LoVo (cell line): Measurements from ENCODE around the gene NFAM1.

Experiments used
- DNase-seq: peaks from one replicate; pipeline ENCODE4 v3.0.0-alpha.2; 2016; ENCODE audit warnings: low spot score

Gene NFAM1

DNA sequence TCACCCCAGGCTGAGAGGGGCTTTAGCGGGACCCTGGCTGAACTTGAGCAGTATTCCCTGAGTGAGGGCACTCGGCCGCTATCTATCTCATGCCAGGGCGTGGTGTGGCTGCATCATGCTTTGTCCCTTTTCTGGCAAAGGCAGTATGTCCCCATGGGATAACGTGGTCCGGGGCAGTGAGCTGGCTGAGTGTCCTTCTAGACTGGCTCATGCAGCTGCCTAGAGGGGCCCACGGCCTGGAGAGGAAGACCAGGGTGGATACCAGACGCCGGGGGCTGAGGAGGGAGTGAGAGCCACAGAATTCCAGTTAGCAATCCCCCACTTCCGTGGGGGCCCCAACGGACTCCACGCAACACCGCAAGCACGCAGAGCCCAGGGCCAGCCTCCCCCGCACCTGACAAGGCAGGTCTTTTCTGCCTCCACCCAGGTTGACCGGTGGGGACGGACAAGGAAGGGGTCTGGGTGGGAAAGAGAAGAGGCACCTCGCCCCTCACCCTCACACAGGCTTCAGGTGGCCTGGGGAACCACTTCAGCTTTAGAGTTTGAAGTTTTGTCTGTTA lies 15.5 kb downstream of the NFAM1 start:
- DNase-seq = no peak

DNA sequence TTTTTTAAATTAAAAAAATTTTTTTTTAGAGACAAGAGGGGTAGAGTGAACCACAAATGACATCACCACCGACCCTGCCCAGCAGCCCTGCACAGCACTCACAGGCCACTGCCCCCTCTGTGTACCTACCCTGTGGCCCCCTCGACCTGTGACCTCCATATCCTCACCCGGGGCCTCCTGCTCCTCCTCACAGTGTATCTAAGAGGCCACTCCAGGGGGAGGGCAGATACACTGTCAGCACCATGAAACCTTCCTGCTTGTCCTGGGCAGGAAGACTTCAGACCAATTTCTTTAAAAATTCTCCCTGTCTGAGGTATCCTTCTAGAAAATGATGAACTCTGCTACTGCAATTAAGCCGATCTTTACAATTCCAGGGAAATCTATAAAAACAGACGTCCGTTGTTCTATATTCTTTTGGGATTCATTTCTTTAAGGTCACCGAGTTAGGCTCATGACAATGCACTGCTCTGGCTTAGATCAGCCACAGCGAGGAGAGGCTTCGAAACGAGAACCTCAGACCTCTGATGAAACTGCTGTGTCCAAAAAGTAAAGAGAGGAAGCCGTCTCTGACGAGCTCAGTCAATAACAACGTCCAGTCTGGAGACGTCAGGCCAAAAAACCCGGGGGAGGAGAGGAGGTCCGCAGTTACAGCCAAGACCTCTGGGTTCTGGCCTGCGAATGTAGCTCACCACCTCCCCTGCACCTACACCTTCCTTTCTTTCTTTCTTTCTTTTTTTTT lies 17.5 kb downstream of the NFAM1 start:
- DNase-seq = no peak

- no peak for DNase-seq
Observed at GRCh38 chr22:42414021-42414420, 18.2 kb downstream of the NFAM1 start.

- no peak for DNase-seq
Observed at GRCh38 chr22:42412744-42413333, 19.4 kb downstream of the NFAM1 start.

DNA sequence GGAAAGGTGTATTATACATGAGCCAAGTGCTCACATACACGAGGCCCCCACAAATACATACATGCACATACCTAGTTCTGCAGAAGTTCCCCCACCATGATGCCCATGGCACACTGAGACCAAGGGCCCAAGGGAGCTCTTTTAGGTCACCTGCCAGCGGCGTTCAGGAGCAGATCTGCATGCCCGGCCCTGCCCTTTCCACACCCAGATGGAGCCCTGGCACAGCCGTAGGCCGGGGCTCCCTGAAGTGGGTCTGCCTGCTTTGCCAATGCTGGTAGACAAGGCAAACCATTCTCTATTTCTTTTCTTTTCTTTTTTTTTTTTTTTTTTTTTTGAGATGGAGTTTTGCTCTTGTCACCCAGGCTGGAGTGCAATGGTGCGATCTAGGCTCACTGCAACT lies 21.5 kb downstream of the NFAM1 start:
- DNase-seq = no peak

DNA sequence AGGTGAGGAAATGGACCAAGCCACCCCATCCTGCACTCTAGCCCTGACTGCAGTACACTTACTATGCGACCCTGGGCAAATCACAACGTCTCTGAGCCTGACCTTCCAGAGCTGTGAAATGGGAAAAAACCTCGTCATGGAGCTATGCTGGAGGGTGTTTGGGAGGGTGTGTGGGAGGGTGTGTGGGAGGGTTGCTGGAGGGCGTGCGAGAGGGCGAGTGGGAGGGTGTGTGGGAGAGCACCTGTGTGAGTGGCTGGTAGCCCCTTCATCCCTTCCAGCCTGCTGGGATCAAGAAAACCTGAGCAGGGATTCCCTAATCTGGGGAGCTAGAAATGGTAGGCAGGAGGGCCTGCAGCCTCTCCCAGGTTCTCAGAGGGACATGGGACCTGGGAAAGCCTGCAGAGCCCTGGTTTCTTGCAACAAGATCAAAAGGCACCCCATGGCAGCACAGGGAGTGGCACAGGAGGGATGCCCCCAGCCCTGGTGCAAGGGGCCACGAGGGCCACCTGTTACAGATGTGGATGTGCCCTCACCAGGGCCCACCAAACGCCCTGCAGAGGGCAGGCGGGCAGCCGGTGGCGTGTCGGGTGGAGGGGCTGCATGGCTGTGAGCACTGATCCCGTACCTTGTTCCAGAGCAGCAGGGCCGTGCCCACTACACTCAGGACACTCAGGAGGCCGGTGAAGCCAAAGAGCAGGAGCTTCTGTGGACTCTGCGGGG lies 23.2 kb downstream of the NFAM1 start:
- no peak for DNase-seq

GRCh38 chr22:42408276-42408675 lies 23.9 kb downstream of the NFAM1 start:
- DNase-seq = no peak

DNA sequence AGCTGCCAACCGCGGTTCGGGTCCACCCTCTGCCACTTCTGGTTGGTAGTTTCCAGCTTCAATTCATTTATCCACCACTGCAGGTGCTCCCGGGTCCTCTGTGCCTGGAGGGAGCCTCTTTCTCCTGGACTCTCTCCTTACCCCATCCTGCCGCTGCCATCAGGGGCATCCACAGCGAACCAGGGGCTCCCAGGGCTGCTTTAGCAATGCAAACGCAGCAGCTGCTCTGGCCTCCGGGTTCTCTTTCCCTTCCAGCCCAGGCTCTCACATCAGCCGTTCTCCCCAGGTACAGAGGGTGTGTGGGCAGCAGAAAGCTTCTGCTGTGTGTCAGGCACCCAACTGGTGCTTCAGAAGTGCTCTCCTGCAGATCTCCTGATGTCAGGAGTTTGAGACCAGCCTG lies 27.9 kb downstream of the NFAM1 start:
- no peak for DNase-seq

- no peak for DNase-seq
Observed at GRCh38 chr22:42401535-42402334, 30.5 kb downstream of the NFAM1 start.

- DNase-seq = no peak
Observed at GRCh38 chr22:42400811-42401534, 31.2 kb downstream of the NFAM1 start.

DNA sequence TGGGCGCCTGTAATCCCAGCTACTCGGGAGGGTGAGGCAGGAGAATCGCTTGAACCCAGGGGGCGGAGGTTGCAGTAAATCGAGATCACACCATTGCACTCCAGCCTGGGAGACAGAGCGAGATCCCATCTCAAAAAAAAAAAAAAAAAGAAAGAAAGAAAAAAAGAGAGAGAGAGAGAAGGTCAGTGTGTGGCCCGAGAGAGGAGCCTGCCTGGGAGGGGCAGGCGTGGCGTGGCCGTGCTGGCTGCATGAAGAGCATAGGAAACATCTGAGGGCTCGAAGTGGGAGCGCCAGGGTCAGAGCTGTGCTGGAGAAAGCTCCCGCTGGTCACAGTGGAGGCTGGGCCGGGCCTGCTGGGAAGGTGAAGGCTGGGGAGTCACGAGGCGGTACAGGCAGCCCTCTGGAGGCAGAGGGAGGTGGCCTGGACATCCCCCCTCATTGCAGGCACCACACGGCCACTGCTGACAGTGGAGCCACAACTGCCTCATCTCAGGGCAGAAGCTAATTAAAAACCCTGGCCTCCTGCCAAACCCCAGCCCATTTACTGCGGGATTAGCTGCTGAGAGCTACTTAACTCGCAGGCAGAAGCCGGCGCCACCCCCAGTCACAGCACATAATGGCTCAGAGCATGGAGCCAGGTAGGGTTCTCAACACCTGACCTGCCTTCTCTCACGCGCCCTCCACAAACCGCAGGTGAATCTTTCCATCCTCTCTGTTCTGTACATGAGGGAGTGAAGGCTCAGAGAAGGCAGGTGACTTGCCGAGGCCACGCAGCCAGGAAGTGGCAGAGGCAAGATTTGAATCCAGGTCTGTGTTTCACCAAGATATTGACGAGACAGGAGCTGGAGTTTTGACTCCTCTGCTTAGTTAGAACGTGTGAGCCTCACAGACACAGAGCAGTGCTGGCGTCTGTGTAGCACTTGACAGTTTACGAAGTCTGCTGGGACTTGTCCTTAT lies 32.6 kb downstream of the NFAM1 start:
- DNase-seq = peak; percentile 34

DNA sequence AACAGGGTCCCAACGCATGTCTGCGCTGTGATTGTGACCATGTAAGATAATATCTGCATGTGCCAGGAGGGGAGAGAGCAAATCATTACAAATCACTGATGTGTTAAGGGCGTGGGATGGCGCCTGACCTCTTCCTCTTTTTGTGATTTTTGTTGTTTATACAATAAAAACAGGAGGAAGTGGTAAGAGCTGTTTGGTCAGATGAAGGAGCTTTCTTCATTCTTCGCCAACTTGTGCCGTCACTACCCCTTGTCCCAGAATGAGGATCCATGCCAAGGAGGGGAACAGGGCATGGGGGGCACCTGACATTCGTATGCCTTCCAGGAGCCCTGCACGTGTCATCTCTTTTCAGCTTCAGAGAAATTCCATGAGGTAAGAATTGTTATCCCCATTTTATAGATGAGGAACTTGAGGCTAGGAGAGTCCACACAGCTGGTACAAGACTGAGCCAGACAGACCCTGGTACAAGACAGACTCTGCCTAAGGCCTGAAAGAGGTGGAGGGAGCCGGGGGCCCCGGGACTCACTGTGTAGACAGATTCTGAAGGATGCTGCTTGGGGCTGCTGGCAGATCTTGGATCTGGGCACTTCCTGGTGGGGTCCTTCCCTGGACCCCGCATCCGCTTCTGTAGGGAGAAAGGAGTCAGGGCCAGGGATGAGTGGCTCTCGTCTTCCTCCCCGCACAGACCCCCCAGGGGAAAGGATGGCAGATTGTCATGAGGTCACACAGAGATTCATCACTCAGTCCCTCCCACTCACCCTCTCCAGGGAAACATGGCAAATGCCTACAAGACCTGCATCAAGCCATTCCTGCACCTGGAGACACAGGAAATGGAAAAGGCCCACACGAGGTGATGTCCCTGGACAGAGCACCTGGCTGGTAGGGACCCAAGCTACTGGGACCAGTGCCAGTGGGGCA lies 34.6 kb downstream of the NFAM1 start:
- DNase-seq = no peak

GRCh38 chr22:42396621-42397331 lies 35.4 kb downstream of the NFAM1 start:
- no peak for DNase-seq

DNA sequence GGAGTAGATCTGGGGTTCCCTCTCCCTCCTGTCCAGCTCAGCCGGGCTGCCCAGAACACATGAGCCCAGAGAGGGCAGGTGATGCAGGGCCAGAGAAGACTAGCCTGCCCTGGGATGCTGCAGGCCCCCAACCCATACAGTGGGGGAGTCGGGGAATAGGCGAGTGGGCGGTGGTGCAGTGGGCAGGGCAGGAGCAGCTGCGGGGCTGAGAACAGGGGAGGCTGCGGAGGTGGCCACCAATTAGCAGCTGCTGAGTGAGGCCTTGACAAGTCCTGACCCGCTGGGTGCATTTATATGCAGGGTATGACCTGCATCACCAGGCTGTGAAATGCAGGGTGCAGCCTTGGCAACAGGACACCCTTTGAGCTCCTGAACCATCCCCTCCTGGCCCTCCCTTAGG lies 43.1 kb downstream of the NFAM1 start:
- DNase-seq = no peak

- no peak for DNase-seq
Observed at GRCh38 chr22:42388130-42388797, 43.9 kb downstream of the NFAM1 start.

DNA sequence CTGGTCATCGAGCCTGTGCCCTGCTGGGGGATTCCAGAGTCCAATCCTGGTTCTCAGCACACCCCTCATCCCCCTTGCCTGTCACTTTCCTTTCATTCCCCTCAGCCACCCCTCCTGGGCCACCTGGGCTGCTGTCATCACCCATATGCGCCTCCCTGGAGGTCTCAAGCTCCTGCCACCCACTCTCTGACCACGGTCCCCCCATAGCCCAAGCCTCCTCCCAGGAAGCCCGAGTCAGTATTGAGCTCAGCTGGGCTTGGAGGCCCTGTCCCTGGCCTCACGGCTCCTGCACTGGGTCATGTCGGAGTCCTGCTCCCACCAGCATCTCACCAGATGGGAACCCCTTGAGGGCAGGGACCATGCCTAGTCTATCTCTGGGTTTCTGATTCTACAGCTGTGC lies 44.6 kb downstream of the NFAM1 start:
- DNase-seq = no peak

GRCh38 chr22:42385696-42386095 lies 46.5 kb downstream of the NFAM1 start:
- no peak for DNase-seq

GRCh38 chr22:42384506-42384905 lies 47.7 kb downstream of the NFAM1 start:
- no peak for DNase-seq
